OCI-LY7 (cell line): ENCODE data around the gene MBD3L2. TPM values are rescaled to one million over a fixed set of nuclear protein-coding genes. Genes with fewer than 3 reads are reported as not detected.

Source experiments
- BruUV-seq: library from RNA; stranded (reverse); fragments of 400-500 nt; replicated peaks from 2 replicates; lab custom pipeline; 2021; lab: Mats Ljungman, UMichigan
- CTCF ChIA-PET: fragments of 300-600 bp; sonication (Branson Sonifier 250); formaldehyde crosslinking; loops from one replicate; lab custom pipeline; 2022; ENCODE audit warnings: antibody characterized with exemption; ENCODE audit not compliant: unreplicated experiment; lab: Charles Lee
- POLR2A ChIA-PET: fragments of 300-600 bp; sonication (Branson Sonifier 250); formaldehyde crosslinking; loops from one replicate; lab custom pipeline; 2022; ENCODE audit warnings: antibody characterized with exemption; lab: Charles Lee
- DNase-seq: peaks from one replicate; pipeline ENCODE4 v3.0.0-alpha.2; 2015; ENCODE audit warnings: low spot score
- H2AFZ ChIP-seq: fragments of 200-600 bp; sonication (generic), shearing (Covaris generic); 2 replicates; pipeline ENCODE4 v1.6.1; 2014; ENCODE audit warnings: mild to moderate bottlenecking, antibody characterized with exemption, low read length, moderate library complexity
- H3K27ac ChIP-seq: fragments of 200-600 bp; sonication (generic); 2 replicates; pipeline ENCODE4 v1.5.1; 2014; ENCODE audit warnings: mixed run types, low read depth, mild to moderate bottlenecking, moderate library complexity, low read length, inconsistent platforms; ENCODE audit not compliant: poor library complexity, severe bottlenecking
- H3K36me3 ChIP-seq: fragments of 200-600 bp; sonication (generic); 2 replicates; pipeline ENCODE4 v1.6.1; 2014; ENCODE audit warnings: mild to moderate bottlenecking, antibody characterized with exemption, low read length, moderate library complexity, mixed read lengths; ENCODE audit not compliant: insufficient read depth
- H3K4me1 ChIP-seq: fragments of 200-600 bp; sonication (generic); 2 replicates; pipeline ENCODE4 v1.5.1; 2014; ENCODE audit warnings: mild to moderate bottlenecking, low read length; ENCODE audit not compliant: insufficient read depth, poor library complexity, severe bottlenecking
- H3K4me2 ChIP-seq: fragments of 200-600 bp; sonication (generic); 2 replicates; pipeline ENCODE4 v1.6.1; 2014; ENCODE audit warnings: mild to moderate bottlenecking, low read length
- H3K4me3 ChIP-seq: fragments of 200-600 bp; sonication (generic); 2 replicates; pipeline ENCODE4 v1.5.1; 2014; ENCODE audit warnings: mild to moderate bottlenecking, low read depth, low read length; ENCODE audit not compliant: poor library complexity, severe bottlenecking
- H3K79me2 ChIP-seq: fragments of 200-600 bp; sonication (generic); 2 replicates; pipeline ENCODE4 v1.6.1; 2016; ENCODE audit warnings: low read depth, mild to moderate bottlenecking, low read length, moderate library complexity, mixed read lengths; ENCODE audit not compliant: insufficient read depth
- H3K9me2 ChIP-seq: fragments of 200-600 bp; sonication (generic); 2 replicates; pipeline ENCODE4 v1.6.1; 2016; ENCODE audit warnings: mild to moderate bottlenecking, low read length, mixed read lengths; ENCODE audit not compliant: insufficient read depth
- H3K9me3 ChIP-seq: fragments of 200-600 bp; sonication (generic); 2 replicates; pipeline ENCODE4 v1.6.1; 2014; ENCODE audit warnings: mild to moderate bottlenecking, mixed run types, low read length, mixed read lengths
- H4K20me1 ChIP-seq: fragments of 200-600 bp; sonication (generic); 2 replicates; pipeline ENCODE4 v1.6.1; 2014; ENCODE audit warnings: mild to moderate bottlenecking, antibody characterized with exemption, low read length, moderate library complexity, mixed read lengths; ENCODE audit not compliant: insufficient read depth
- EZH2phosphoT487 ChIP-seq: fragments of 200-600 bp; sonication (generic); IDR thresholded peaks from 2 replicates; pipeline ENCODE4 v1.6.1; 2018; ENCODE audit warnings: low read depth, borderline replicate concordance, mild to moderate bottlenecking, mixed run types, antibody characterized with exemption, low read length, moderate library complexity, mixed read lengths
- intact Hi-C: fragments of 100-400 bp; cut with micrococcal nuclease; formaldehyde crosslinking; loops from one replicate; pipeline ENCODE4 v1.10.0; 2022; ENCODE audit not compliant: unreplicated experiment
- total RNA-seq, 2 experiments: library from RNA; depleted of rRNA in 1 of 2; stranded (reverse); fragments of >200 nt in 1 of 2; shearing (Covaris generic) in 1 of 2; gene quantifications; 2 replicates each; pipeline ENCODE4 v1.2.3, GENCODE V29; 2014 to 2022
- TF ChIP-seq, protein P1 (sequence below): fragments of 200-600 bp; sonication (generic); conservative IDR thresholded peaks from 2 replicates; pipeline ENCODE4 v1.5.1; 2014; ENCODE audit warnings: mild to moderate bottlenecking, antibody characterized with exemption, low read length, moderate library complexity, mixed read lengths

The MBD3L2 gene
- total RNA-seq, 2 experiments from 2014 or later: not detected

DNA sequence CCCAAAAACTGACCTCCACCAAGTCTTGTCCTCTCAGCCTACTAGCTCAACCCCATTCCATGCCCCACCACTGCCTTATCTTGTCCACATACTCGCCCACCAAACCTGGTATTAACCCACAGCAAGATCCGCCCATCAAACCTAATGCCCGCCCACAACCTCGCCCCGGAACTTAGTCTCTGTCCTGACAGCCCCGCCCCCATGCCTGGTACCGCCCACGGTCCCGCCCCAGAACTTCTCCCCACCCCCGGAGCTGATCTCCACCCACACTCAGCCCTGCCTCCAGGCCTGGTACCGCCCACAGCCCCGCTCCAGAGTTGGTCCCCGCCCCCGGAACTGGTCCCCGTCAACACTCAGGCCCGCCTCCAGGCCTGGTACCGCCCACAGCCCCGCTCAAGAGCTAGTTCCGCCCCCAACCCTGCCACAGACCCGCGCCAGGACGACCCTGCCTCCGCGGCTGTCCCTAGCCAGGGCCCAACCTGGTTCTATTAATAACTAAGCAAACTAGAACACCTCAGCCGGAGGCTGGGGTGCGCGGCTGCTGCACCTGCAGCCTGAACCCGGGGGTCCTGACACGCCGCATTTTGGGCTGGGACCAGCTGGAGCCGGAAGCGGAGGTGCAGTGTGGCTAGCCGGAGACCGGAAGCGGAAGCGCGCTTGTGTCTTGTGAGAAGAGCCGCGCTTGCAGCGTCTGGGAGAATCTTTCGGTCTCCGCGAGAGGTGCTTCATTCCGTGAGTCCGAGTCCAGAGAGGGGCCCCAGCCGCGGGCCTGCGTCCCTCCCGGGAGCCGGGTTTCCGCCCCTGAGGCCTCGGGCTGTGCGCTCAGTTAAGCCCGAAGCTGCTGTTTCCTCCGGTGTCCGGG is 20.2 kb downstream of the MBD3L2 start, which contains the start of gene ZNF557:
TSS of gene ZNF557 (plus strand) at position 662 of the 862 bp plus-strand sequence. CDS start 5,372 bp downstream, outside the sequence.
- TF ChIP-seq EZH2phosphoT487: no peak
- TF ChIP-seq, protein P1, sequence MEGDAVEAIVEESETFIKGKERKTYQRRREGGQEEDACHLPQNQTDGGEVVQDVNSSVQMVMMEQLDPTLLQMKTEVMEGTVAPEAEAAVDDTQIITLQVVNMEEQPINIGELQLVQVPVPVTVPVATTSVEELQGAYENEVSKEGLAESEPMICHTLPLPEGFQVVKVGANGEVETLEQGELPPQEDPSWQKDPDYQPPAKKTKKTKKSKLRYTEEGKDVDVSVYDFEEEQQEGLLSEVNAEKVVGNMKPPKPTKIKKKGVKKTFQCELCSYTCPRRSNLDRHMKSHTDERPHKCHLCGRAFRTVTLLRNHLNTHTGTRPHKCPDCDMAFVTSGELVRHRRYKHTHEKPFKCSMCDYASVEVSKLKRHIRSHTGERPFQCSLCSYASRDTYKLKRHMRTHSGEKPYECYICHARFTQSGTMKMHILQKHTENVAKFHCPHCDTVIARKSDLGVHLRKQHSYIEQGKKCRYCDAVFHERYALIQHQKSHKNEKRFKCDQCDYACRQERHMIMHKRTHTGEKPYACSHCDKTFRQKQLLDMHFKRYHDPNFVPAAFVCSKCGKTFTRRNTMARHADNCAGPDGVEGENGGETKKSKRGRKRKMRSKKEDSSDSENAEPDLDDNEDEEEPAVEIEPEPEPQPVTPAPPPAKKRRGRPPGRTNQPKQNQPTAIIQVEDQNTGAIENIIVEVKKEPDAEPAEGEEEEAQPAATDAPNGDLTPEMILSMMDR: no peak
- DNase-seq: peak; percentile 98
- ChIA-PET CTCF (no interaction called here), POLR2A (interaction anchor here (0.6 to 1.3 kb wide), 5 partner anchors 30 to 1564 kb away, joined by 3 to 6 read pairs (median 3); partner anchors contain the start of gene PNPLA6)
- Histone ChIP-seq H3K79me2 (peaks cover 19% of the 10 kb centered on the region), H3K9me2 (no peaks in the 10 kb centered on the region), H4K20me1 (no peaks in the 10 kb centered on the region), H3K27ac (peak within 1 kb of the TSS; percentile 75), H3K4me3 (peak within 1 kb of the TSS; percentile 94), H3K36me3 (peaks cover 32% of the 10 kb centered on the region), H2AFZ (peak within 1 kb of the TSS; percentile 77), H3K4me1 (peaks cover 16% of the 10 kb centered on the region), H3K9me3 (no peaks in the 10 kb centered on the region), H3K4me2 (peak within 1 kb of the TSS; percentile 92)
- no TSS peak for BruUV-seq
- intact Hi-C loops: no loop called here

DNA sequence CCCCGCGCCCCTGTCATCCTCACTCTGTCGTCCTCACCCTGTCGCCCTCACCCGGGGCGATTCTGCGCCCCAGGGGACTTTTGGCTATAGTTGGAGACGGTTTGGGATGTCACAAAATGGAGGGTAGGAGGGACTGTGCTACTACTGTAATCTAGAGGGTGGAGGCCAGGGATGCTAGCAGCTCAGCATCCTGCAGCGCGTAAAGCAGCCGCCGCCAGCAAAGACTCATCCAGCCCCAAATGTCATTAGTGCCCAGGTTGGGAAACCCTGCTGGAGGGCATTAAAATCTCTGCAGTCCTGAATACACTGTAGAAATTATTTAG is 20.7 kb downstream of the MBD3L2 start:
- H3K4me2 ChIP-seq: peak overlapping the region; percentile 92
- no peak for DNase-seq
- BruUV-seq: no TSS peak
- TF ChIP-seq EZH2phosphoT487: no peak
- TF ChIP-seq, protein P1: no peak
- POLR2A ChIA-PET: interaction anchor here (0.7 to 1.3 kb wide), 3 partner anchors 30 to 1564 kb away, joined by 3 to 6 read pairs (median 4); partner anchors contain the start of gene PNPLA6
- H3K4me1 ChIP-seq: peaks cover 16% of the 10 kb centered on the region
- intact Hi-C loops: no loop called here
- H3K9me3 ChIP-seq: no peaks in the 10 kb centered on the region
- H3K36me3 ChIP-seq: peaks cover 38% of the 10 kb centered on the region
- CTCF ChIA-PET: interaction anchor here (0.6 kb wide), 1 partner anchor 24 kb away, joined by 3 read pairs; no protein-coding TSS in a partner anchor
- peak overlapping the region; percentile 94 for H3K4me3 ChIP-seq
- peak overlapping the region; percentile 75 for H3K27ac ChIP-seq
- peak overlapping the region; percentile 75 for H2AFZ ChIP-seq
- peaks cover 19% of the 10 kb centered on the region for H3K79me2 ChIP-seq
- no peaks in the 10 kb centered on the region for H3K9me2 ChIP-seq
- no peaks in the 10 kb centered on the region for H4K20me1 ChIP-seq
